HCT116 (cell line): Measurements from ENCODE around the gene NDUFC2. TPM values are rescaled to one million over a fixed set of nuclear protein-coding genes. Genes with fewer than 3 reads are reported as not detected.

Experiments
- ATAC-seq: fragments of 200-7000 bp; cut with Tn5 transposase; 2 replicates; pipeline ENCODE4 v1.9.1; 2020; ENCODE audit warnings: mild to moderate bottlenecking, moderate library complexity
- BruUV-seq: library from RNA; stranded (reverse); fragments of 400-500 nt; replicated peaks from 2 replicates; lab custom pipeline; 2021; lab: Mats Ljungman, UMichigan
- CTCF ChIA-PET: fragments of 300-600 bp; sonication (Branson Sonifier 250); formaldehyde crosslinking; loops from one replicate; lab custom pipeline; 2021; ENCODE audit warnings: antibody characterized with exemption; lab: Charles Lee
- POLR2A ChIA-PET: fragments of 300-600, 350-600 bp; sonication (Branson Sonifier 250); formaldehyde crosslinking; loops from one replicate; lab custom pipeline; 2021; ENCODE audit warnings: antibody characterized with exemption; lab: Charles Lee
- RAD21 ChIA-PET, 2 experiments: fragments of 300-600 bp; sonication (Branson Sonifier 250); formaldehyde crosslinking; loops; one replicate each; lab custom pipeline; 2023; ENCODE audit warnings: low total read pairs in 2 of 2; ENCODE audit not compliant: uncharacterized antibody in 2 of 2, unreplicated experiment in 2 of 2, low non-redundant PET in 1 of 2; lab: Charles Lee
- DNase-seq: peaks from one replicate; pipeline ENCODE4 v3.0.0-alpha.2; 2010; ENCODE audit warnings: low read depth, low spot score
- H2AFZ ChIP-seq: fragments of 200-600 bp; shearing (Covaris generic), sonication (generic); 2 replicates; pipeline ENCODE4 v1.6.1; 2017; ENCODE audit warnings: low read depth, mixed run types, mixed read lengths, antibody characterized with exemption, low read length; ENCODE audit not compliant: poor library complexity, severe bottlenecking
- H3K27ac ChIP-seq: 2 replicates; pipeline ENCODE4 v1.5.1; 2012; ENCODE audit warnings: low read depth, low read length
- H3K27me3 ChIP-seq: fragments of 200-600 bp; sonication (generic); 2 replicates; pipeline ENCODE4 v1.6.1; 2016; ENCODE audit warnings: mixed run types, low read length, mixed read lengths; ENCODE audit not compliant: insufficient read depth
- H3K36me3 ChIP-seq, 2 experiments: fragments of 200-500 bp in 1 of 2; fragments of 200-600 bp in 1 of 2; sonication (Bioruptor generic) in 1 of 2; sonication (generic) in 1 of 2; 2 replicates each; pipeline versions ENCODE4 v1.5.1 to v1.6.1; 2014 to 2016; ENCODE audit warnings: low read length in 2 of 2, inconsistent platforms in 1 of 2, mixed read lengths in 1 of 2, mixed run types in 1 of 2; ENCODE audit not compliant: insufficient read depth in 2 of 2, control insufficient read depth in 1 of 2
- H3K4me1 ChIP-seq, 2 experiments: fragments of 200-600 bp in 1 of 2; sonication (generic) in 1 of 2; 2 replicates each; pipeline versions ENCODE4 v1.5.1 to v1.6.1; 2012 to 2017; ENCODE audit warnings: low read length in 2 of 2, inconsistent platforms in 1 of 2, mild to moderate bottlenecking in 1 of 2, mixed read lengths in 1 of 2, mixed run types in 1 of 2, moderate library complexity in 1 of 2; ENCODE audit not compliant: insufficient read depth in 2 of 2, control insufficient read depth in 1 of 2
- H3K4me2 ChIP-seq: fragments of 200-600 bp; sonication (generic); 2 replicates; pipeline ENCODE4 v1.6.1; 2017; ENCODE audit warnings: mixed run types, low read length, mixed read lengths
- H3K4me3 ChIP-seq, 2 experiments: fragments of 200-600 bp in 1 of 2; sonication (generic) in 1 of 2; replicated peaks in 1 of 2; 2 replicates each; pipeline ENCODE4 v1.5.1; 2011 to 2016; ENCODE audit warnings: low read length in 2 of 2, control low read depth in 1 of 2, low read depth in 1 of 2, mild to moderate bottlenecking in 1 of 2, mixed read lengths in 1 of 2, mixed run types in 1 of 2
- H3K79me2 ChIP-seq: fragments of 200-600 bp; sonication (generic); 2 replicates; pipeline ENCODE4 v1.6.1; 2017; ENCODE audit warnings: mild to moderate bottlenecking, mixed run types, low read length, moderate library complexity, mixed read lengths; ENCODE audit not compliant: insufficient read depth
- H3K9ac ChIP-seq: fragments of 200-600 bp; sonication (generic); 2 replicates; pipeline ENCODE4 v1.6.1; 2016; ENCODE audit warnings: low read length, mixed read lengths
- H3K9me2 ChIP-seq: fragments of 200-600 bp; sonication (generic), shearing (Covaris generic); 2 replicates; pipeline ENCODE4 v1.6.1; 2017; ENCODE audit warnings: mixed run types, mild to moderate bottlenecking, moderate library complexity; ENCODE audit not compliant: insufficient read depth
- H3K9me3 ChIP-seq, 2 experiments: fragments of 200-500 bp in 1 of 2; fragments of 200-600 bp in 1 of 2; sonication (Bioruptor generic) in 1 of 2; sonication (generic) in 1 of 2; 2 replicates each; pipeline ENCODE4 v1.6.1; 2014 to 2017; ENCODE audit warnings: low read length in 2 of 2, mixed read lengths in 2 of 2, inconsistent platforms in 1 of 2, low read depth in 1 of 2, mild to moderate bottlenecking in 1 of 2, mixed run types in 1 of 2, moderate library complexity in 1 of 2; ENCODE audit not compliant: control insufficient read depth in 1 of 2, insufficient read depth in 1 of 2
- H4K20me1 ChIP-seq: fragments of 200-600 bp; sonication (generic), shearing (Covaris generic); 2 replicates; pipeline ENCODE4 v1.6.1; 2017; ENCODE audit warnings: mixed run types, mild to moderate bottlenecking, moderate library complexity; ENCODE audit not compliant: insufficient read depth
- CBX3 ChIP-seq: IDR thresholded peaks from 2 replicates; pipeline ENCODE4 v1.6.1; 2012; ENCODE audit warnings: low read depth
- CEBPB ChIP-seq: IDR thresholded peaks from 2 replicates; pipeline ENCODE4 v1.6.1; 2012; ENCODE audit warnings: low read depth
- ELF1 ChIP-seq: IDR thresholded peaks from 2 replicates; pipeline ENCODE4 v1.6.1; 2012; ENCODE audit warnings: low read depth, borderline replicate concordance
- EZH2 ChIP-seq: fragments of 200-600 bp; sonication (generic); IDR thresholded peaks from 2 replicates; pipeline ENCODE4 v1.6.1; 2017; ENCODE audit warnings: antibody characterized with exemption, mixed run types
- EZH2phosphoT487 ChIP-seq: fragments of 200-600 bp; IDR thresholded peaks from 2 replicates; pipeline ENCODE4 v1.6.1; 2018; ENCODE audit warnings: antibody characterized with exemption, borderline replicate concordance
- FOSL1 ChIP-seq: IDR thresholded peaks from 2 replicates; pipeline ENCODE4 v1.6.1; 2012; ENCODE audit warnings: low read depth
- JUND ChIP-seq: IDR thresholded peaks from 2 replicates; pipeline ENCODE4 v1.6.1; 2012
- POLR2AphosphoS5 ChIP-seq: IDR thresholded peaks from 2 replicates; pipeline ENCODE4 v1.6.1; 2011; ENCODE audit warnings: mild to moderate bottlenecking, low read depth, low read length, moderate library complexity
- RAD21 ChIP-seq: IDR thresholded peaks from 2 replicates; pipeline ENCODE4 v1.6.1; 2012; ENCODE audit warnings: low read depth, mild to moderate bottlenecking
- SRF ChIP-seq: IDR thresholded peaks from 2 replicates; pipeline ENCODE4 v1.6.1; 2012; ENCODE audit warnings: low read depth
- TCF7L2 ChIP-seq: IDR thresholded peaks from 2 replicates; pipeline ENCODE4 v1.7.0; 2011; ENCODE audit warnings: borderline replicate concordance, inconsistent platforms; ENCODE audit not compliant: insufficient read depth, insufficient read length; ENCODE audit errors: extremely low read depth
- YY1 ChIP-seq: IDR thresholded peaks from 2 replicates; pipeline ENCODE4 v1.6.1; 2011; ENCODE audit warnings: low read length, low read depth, moderate library complexity, mild to moderate bottlenecking; ENCODE audit not compliant: insufficient replicate concordance; ENCODE audit errors: extremely low read depth
- ZFX ChIP-seq: fragments of 450-650 bp; IDR thresholded peaks from 2 replicates; pipeline ENCODE4 v1.6.1; 2017
- ZNF274 ChIP-seq: fragments of 200-500 bp; sonication (Bioruptor generic); IDR thresholded peaks from 2 replicates; pipeline ENCODE4 v1.6.1; 2014; ENCODE audit warnings: mild to moderate bottlenecking, low read depth, low read length, inconsistent platforms
- intact Hi-C: fragments of 100-400 bp; cut with micrococcal nuclease; formaldehyde crosslinking; loops from 2 replicates; pipeline ENCODE4 v1.10.0; 2022
- total RNA-seq: library from RNA; stranded (reverse); gene quantifications from one replicate; pipeline ENCODE4 v1.2.1, GENCODE V29; 2021; ENCODE audit not compliant: unreplicated experiment
- TF ChIP-seq, protein P1 (sequence below): IDR thresholded peaks from 2 replicates; pipeline ENCODE4 v1.6.1; 2012
- TF ChIP-seq, protein P2 (sequence below): IDR thresholded peaks from 2 replicates; pipeline ENCODE4 v1.6.1; 2012
- TF ChIP-seq, protein P3 (sequence below), 3 experiments: fragments of 200-600 bp in 1 of 3; sonication (generic) in 1 of 3; IDR thresholded peaks in 2 of 3; conservative IDR thresholded peaks in 1 of 3; 2 replicates each; pipeline ENCODE4 v1.5.1; 2012 to 2017; ENCODE audit warnings: low read depth in 2 of 3, low read length in 2 of 3, antibody characterized with exemption in 1 of 3, borderline replicate concordance in 1 of 3, control low read depth in 1 of 3, mild to moderate bottlenecking in 1 of 3, mixed read lengths in 1 of 3, mixed run types in 1 of 3, moderate library complexity in 1 of 3; ENCODE audit not compliant: insufficient read depth in 1 of 3

Gene NDUFC2
- total RNA-seq, 1 experiment from 2014 or later: 225 TPM

DNA sequence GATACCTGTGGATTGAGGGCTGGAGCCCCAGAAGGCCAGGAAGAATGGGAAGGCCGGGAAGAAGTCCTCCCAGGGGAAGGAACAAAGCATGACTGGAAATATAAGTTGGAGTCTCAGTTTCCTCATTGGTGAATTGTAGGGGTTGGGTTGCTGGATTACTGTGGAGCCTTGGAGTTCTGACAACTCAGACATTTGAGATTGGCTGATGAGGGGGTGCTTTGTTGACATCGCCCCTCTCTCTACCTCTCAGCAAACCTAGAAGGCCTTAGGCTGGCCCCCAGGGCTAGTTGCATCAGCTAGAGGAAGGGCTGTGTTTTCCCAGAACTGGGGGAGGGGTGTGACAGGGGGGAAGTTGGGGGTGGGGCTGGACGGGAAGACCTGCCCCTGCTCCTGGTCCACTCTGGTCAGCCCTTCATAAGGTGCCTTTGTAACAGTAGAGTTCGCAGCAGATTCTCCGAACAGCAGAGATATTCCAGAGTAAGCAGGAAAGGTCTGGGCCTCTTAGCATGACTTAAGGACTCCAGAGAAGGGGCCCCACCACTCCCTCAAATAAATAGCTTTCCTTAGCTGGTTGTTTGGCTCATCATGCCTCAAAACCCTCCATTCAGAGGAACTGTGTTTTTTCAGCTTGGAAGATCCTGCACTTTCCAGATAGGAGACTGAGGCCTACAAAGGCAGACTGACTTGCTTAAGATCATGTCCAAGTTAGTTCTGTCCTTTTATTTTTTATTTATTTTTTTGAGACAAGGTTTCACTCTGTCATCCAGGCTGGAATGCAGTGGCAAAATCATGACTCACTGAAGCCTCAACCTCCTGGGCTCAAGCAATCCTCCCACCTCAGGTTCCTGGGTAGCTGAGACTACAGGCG is 28.5 kb downstream of the NDUFC2 start:
- intact Hi-C loops: no loop called here
- RAD21 ChIA-PET: no interaction called here
- Histone ChIP-seq H4K20me1 (no peaks in the 10 kb centered on the region), H3K9me3 (no peaks in the 10 kb centered on the region), H3K4me1 (peaks cover 5 to 14% of the 10 kb centered on the region in 2 experiments; a peak in 3 of 4 replicates), H3K9ac (0 out of 2 replicates have a peak overlapping the region, but pooled peaks have one; percentile 7), H3K9me2 (no peaks in the 10 kb centered on the region), H3K4me2 (peak overlapping the region; percentile 30; the same call in 1 of the 2 replicates), H3K27ac (no peak overlapping the region), H3K4me3 (no peak overlapping the region), H3K27me3 (no peaks in the 10 kb centered on the region), H3K79me2 (no peaks in the 10 kb centered on the region), H2AFZ (no peak overlapping the region), H3K36me3 (no peaks in the 10 kb centered on the region)
- POLR2A ChIA-PET: no interaction called here
- DNase-seq (no peak), ATAC-seq (0 out of 2 replicates have a peak, but pooled peaks have one; percentile 58)
- TF ChIP-seq CBX3 (no peak), FOSL1 (peak; percentile 19; the same call in 1 of the 2 replicates)
- BruUV-seq: no TSS peak
- CTCF ChIA-PET: no interaction called here

DNA sequence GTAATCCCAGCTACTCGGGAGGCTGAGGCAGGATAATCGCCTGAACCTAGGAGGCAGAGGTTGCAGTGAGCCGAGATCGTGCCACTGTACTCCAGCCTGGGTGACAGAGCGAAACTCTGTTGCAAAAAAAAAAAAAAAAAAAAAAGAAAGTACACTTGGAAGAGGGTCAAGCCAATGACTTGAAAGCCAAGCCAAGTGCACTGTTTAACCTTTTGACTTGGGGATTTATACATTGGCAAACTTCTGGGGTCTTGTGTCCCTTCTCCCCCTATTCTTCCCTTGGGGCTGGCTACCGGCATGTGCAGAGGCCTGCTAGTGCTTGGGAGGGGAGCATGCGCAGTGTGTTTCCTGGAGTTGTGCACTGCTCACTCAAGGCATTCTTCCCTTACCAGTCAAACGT is 30.3 kb downstream of the NDUFC2 start:
- Histone ChIP-seq H3K27ac (no peak overlapping the region), H3K9ac (no peak overlapping the region), H3K4me2 (no peak overlapping the region), H3K27me3 (no peaks in the 10 kb centered on the region), H3K79me2 (no peaks in the 10 kb centered on the region), H2AFZ (no peak overlapping the region), H4K20me1 (no peaks in the 10 kb centered on the region), H3K4me3 (no peak overlapping the region), H3K9me2 (no peaks in the 10 kb centered on the region), H3K36me3 (no peaks in the 10 kb centered on the region), H3K4me1 (peaks cover 8 to 20% of the 10 kb centered on the region in 2 experiments), H3K9me3 (no peaks in the 10 kb centered on the region)
- no peak for ATAC-seq
- no peak for DNase-seq
- POLR2A ChIA-PET: interaction anchor here (0.7 kb wide), 1 partner anchor 1619 kb away, joined by 5 read pairs; no protein-coding TSS in a partner anchor
- CTCF ChIA-PET: no interaction called here
- RAD21 ChIA-PET: no interaction called here
- TF ChIP-seq RAD21: no peak
- TF ChIP-seq JUND: no peak
- TF ChIP-seq TCF7L2: no peak
- TF ChIP-seq YY1: no peak
- TF ChIP-seq, protein P1, sequence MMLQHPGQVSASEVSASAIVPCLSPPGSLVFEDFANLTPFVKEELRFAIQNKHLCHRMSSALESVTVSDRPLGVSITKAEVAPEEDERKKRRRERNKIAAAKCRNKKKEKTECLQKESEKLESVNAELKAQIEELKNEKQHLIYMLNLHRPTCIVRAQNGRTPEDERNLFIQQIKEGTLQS: no peak
- TF ChIP-seq, protein P2, sequence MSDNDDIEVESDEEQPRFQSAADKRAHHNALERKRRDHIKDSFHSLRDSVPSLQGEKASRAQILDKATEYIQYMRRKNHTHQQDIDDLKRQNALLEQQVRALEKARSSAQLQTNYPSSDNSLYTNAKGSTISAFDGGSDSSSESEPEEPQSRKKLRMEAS: no peak
- no peak for TF ChIP-seq EZH2
- TF ChIP-seq POLR2AphosphoS5: no peak
- TF ChIP-seq, protein P3, sequence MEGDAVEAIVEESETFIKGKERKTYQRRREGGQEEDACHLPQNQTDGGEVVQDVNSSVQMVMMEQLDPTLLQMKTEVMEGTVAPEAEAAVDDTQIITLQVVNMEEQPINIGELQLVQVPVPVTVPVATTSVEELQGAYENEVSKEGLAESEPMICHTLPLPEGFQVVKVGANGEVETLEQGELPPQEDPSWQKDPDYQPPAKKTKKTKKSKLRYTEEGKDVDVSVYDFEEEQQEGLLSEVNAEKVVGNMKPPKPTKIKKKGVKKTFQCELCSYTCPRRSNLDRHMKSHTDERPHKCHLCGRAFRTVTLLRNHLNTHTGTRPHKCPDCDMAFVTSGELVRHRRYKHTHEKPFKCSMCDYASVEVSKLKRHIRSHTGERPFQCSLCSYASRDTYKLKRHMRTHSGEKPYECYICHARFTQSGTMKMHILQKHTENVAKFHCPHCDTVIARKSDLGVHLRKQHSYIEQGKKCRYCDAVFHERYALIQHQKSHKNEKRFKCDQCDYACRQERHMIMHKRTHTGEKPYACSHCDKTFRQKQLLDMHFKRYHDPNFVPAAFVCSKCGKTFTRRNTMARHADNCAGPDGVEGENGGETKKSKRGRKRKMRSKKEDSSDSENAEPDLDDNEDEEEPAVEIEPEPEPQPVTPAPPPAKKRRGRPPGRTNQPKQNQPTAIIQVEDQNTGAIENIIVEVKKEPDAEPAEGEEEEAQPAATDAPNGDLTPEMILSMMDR (IDR thresholded peaks at IDR 0.05 in 2 of 3, conservative IDR thresholded peaks at IDR 0.05 in 1 of 3; ENCODE audit: borderline replicate concordance in 1 of 3, insufficient read depth in 1 of 3, low read depth in 2 of 3, low read length in 2 of 3): no peak
- TF ChIP-seq ELF1: no peak
- no peak for TF ChIP-seq ZNF274
- no peak for TF ChIP-seq EZH2phosphoT487
- TF ChIP-seq ZFX: no peak
- no peak for TF ChIP-seq SRF
- TF ChIP-seq CEBPB: no peak
- intact Hi-C loops: loop anchor here (5.0 kb wide), 1 partner anchor 227 kb away; the partner anchor contains the start of genes AAMDC and RSF1
- BruUV-seq: no TSS peak
